Globus pallidus (tissue), 1 donor: ENCODE results near the gene NRL.
A peak's percentile ranks its signal among the peaks of the same experiment; 100 is the strongest.

Experiments used
- DNase-seq: peaks from one replicate; pipeline ENCODE4 v3.0.0-alpha.2; 2015; ENCODE audit warnings: low spot score

The NRL gene

GRCh38 chr14:24114532-24115421 lies at the start of gene NRL, which contains the start of gene DCAF11:
Gene NRL (minus strand): TSS chr14:24114949. CDS start chr14:24082848, 32,101 bp downstream.
Gene DCAF11 (plus strand): TSS chr14:24114777. CDS start chr14:24115595, 818 bp downstream.
- peak; percentile 100 for DNase-seq

DNA sequence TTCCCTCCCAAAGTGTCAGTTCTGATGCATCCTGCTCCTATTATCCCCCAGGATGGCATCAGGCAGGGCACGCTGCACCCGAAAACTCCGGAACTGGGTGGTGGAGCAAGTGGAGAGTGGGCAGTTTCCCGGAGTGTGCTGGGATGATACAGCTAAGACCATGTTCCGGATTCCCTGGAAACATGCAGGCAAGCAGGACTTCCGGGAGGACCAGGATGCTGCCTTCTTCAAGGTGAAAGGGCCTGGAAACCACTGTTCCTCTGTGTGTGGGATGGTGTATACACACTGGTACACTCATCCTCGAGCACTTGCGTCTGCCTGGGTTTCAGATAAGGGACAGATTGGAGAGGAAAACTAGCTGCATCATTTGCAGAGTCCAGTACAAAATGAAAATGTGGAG lies 47.3 kb upstream of the NRL start:
- DNase-seq, result no peak

DNA sequence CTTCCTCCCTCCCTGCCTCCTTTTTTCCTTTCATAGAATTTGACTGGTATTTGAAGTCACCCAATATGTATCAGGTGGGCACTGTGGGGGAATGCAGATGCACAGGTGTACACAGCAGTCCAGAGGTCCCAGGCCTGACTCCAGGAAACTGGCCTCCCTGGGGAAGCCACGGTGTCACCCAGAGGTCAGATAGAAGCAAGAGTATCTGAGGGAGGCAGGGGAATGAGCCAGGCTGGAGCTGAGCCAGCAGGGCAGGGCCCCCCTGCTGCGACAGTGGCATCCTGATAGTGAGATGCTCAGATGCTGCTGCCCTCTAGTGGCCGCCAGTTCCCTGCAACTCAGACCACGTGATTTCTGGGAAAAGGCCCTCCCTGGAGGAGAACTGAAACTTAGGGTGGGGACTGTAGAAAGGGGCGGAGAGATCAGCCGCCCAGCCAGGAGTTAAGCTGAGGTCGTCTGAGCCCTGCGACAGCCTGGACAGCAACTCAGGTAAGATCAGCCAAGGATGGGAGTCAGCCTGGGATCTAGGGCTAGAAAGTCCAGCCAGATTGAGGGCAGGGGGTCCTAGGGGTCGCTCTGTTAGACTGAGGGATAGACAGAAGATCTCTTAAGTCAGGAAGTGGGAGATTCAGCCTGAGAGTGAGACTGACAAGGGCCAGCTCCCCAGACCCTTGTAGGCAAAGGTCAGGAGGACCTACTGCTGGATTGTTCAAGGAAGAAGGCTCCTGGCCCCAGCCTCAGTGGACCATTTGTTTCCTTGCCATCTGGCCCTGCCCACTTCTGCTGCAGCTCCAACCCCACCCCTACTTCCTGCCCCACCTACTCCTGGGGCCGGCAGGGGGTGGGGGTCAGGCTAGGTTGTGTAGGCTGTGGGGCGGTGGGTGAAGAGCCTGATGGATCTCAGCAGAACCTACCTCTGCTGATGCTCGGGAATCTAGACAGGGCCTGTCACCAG lies 46.4 kb upstream of the NRL start, which contains the start of gene IRF9:
TSS of gene IRF9 (plus strand) at position 416 of the 955 bp plus-strand sequence. CDS start 880 bp downstream, outside the sequence.
- DNase-seq, result peak; percentile 96

GRCh38 chr14:24160499-24160849 lies 45.7 kb upstream of the NRL start:
- no peak for DNase-seq

GRCh38 chr14:24159777-24160498 lies 45.2 kb upstream of the NRL start:
- DNase-seq, result no peak

- DNase-seq, result no peak
Observed at GRCh38 chr14:24157331-24157730, 42.6 kb upstream of the NRL start.

DNA sequence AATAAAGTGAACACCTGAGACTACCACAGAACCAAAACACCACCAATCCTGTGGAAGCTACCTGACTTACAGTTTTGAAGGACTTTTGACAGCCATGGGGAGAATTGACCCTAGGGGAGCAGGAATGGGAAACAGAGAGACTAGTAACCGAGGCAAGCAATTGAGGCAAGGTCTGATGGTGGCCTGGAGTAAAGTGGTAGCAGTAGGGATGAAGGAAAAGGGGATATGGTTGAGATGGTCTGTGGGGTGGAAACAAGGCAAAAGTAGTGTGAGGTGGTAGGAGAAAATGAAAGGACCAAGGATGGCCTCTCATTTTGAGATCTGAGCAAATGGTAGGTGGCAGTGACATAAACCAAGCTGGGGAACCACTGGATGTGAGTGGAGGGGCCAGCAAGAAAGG lies 42.1 kb upstream of the NRL start:
- no peak for DNase-seq

GRCh38 chr14:24155100-24155499 lies 40.4 kb upstream of the NRL start:
- no peak for DNase-seq

GRCh38 chr14:24151404-24152080 lies 36.8 kb upstream of the NRL start:
- no peak for DNase-seq

DNA sequence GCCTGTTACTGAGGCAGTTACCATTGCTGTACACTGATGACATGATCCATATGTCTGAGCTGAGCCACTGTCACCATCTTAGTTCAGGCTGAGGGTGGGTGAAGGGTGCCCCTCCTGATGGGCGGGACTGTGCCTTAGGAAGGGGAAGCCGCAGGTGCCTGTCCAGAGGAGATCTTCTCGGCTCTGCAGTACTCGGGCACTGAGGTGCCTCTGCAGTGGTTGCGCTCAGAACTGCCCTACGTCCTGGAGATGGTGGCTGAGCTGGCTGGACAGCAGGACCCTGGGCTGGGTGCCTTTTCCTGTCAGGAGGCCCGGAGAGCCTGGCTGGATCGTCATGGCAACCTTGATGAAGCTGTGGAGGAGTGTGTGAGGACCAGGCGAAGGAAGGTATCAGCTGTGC lies 36.2 kb upstream of the NRL start:
- DNase-seq, result no peak

- no peak for DNase-seq
Observed at GRCh38 chr14:24150567-24150966, 35.8 kb upstream of the NRL start.

GRCh38 chr14:24150061-24150460 lies 35.3 kb upstream of the NRL start:
- DNase-seq, result no peak

DNA sequence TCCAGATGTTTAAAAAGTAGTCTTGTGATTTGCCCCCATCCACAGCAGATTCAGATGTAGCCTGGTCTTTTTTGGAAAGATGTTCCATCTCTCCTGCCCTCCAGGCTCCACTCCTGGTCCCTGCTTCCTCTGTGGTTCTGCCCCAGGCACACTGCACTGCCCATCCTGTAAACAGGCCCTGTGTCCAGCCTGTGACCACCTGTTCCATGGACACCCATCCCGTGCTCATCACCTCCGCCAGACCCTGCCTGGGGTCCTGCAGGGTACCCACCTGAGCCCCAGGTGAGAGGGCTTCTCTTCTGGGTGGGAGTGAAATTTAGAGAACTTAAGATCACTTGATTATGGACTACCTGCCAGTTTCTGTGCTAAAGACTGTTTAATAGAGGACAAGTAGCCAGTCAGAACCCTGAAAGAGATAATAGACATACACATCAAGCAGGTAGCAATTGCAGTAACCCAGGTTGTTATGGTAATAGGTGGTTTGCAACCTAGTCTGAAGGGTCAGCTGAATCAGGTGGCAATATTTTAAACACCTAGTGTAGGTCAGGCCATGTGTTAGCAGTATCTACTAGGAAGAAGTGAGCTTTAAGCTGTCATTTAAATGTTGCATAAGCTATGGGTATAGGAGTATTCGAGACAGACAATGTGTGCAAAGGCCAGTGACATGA lies 34.7 kb upstream of the NRL start:
- no peak for DNase-seq

GRCh38 chr14:24147761-24148428 lies 33.1 kb upstream of the NRL start:
- DNase-seq, result no peak

DNA sequence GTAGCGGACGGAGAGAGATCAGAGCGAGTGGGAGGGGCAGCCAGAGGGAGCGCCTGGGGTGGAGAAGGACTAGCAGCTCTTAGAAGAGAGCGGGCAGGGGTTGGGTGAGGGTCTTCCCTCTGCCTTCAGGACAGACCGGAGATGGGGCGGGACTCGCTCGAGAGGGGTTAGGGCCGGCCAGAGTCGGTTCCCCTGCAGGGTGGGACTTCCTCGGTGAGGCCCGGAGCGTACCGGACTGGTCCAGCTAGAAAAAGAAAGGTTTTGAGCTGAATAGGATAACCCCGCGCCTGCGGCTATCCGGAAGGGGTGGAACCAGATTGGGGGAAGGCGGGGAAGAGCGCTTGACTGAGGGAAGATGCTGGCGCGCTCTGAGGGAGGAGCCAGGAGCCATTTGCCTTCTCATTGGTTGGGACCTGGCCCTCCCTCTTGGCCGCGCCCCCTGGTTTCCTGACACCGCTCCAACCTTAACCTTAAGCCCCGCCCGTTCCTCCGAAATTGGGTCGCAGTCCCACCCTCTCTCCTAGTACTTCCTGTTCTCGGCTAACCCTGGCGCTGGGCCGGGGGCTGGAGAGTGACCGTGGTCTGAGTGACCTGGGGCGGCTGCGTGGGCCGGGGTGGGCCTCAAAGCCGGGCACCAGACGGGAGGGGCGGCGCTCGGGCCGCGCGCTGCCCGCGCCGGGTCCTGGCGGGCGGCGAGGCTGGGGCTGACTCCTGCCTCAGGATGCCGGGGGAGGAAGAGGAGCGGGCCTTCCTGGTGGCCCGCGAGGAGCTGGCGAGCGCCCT lies 32.4 kb upstream of the NRL start, which contains the start of gene RNF31:
TSS of gene RNF31 (plus strand) at position 521 of the 783 bp plus-strand sequence. CDS start at position 722, 201 bp downstream.
- DNase-seq, result peak; percentile 99

- DNase-seq, result peak; percentile 88
Observed at GRCh38 chr14:24146453-24146977, 31.8 kb upstream of the NRL start, which contains the start of gene PSME2. Gene PSME2 (minus strand): TSS chr14:24146610. CDS start chr14:24146581, 29 bp downstream.

DNA sequence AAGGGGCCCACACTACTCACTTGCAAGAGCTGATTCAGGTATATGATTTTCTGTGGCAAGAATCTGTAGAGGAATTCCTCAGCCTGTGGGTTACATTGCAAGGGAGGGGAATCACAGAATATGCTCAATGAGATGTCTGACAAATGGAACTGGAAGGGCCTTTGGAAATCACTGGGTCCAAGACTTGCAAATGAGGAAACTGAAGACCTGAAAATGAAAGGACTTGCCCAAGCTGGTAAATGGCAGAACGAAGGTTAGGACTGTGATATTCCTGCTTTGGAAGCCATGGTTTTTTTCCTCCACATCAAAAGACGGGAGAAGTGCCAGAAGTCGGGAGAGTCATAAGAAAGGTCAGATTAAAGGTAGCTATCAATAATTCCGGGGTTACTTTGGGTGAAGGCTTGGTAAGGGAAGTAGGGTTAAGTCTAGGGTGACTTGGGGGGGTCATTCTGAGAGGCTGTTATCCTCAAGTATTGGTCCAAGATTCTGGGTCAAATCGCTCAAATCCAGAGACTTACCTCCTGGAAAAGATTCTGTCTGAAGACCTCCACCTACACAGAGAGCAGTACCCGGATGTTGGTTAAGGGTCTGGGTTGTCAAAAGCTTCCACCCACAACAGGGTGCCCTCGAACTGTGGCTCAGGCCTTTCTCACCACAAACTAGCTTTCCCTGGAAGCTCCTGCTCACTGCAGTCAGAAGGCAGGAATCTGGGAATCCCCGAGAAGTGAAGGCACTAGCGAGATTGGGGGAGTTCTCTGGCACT lies 31.1 kb upstream of the NRL start:
- no peak for DNase-seq

GRCh38 chr14:24145219-24145618 lies 30.5 kb upstream of the NRL start:
- DNase-seq, result no peak
